ENCODE results near the gene TAS2R31.
"Not testable (repeated sequence)": the region's sequence is repeated elsewhere in the genome, so short reads cannot be mapped to it uniquely, and the experiment has no call there.

Gene TAS2R31

GRCh38 chr12:11031307-11031706 is at the start of gene TAS2R31:
TSS of gene TAS2R31 (minus strand) at chr12:11031407. CDS start at chr12:11031335, 72 bp downstream.
- DNase-seq = no peak

- DNase-seq = no peak
Observed at GRCh38 chr12:11078246-11078645, 47.0 kb upstream of the TAS2R31 start.

- DNase-seq = no peak
Observed at GRCh38 chr12:11075642-11076041, 44.4 kb upstream of the TAS2R31 start.

- DNase-seq = no peak
Observed at GRCh38 chr12:11071414-11071813, 40.2 kb upstream of the TAS2R31 start.

GRCh38 chr12:11070999-11071398 is 39.8 kb upstream of the TAS2R31 start:
- no peak for DNase-seq

GRCh38 chr12:11069854-11070365 is 38.7 kb upstream of the TAS2R31 start:
- no peak for DNase-seq

GRCh38 chr12:11067514-11067913 is 36.3 kb upstream of the TAS2R31 start:
- no peak for DNase-seq

GRCh38 chr12:11062194-11062593 is 31.0 kb upstream of the TAS2R31 start, which contains the start of gene TAS2R46:
TSS of gene TAS2R46 (minus strand) at chr12:11062294. CDS start at chr12:11062294, 0 bp downstream.
- DNase-seq = not testable (repeated sequence)

GRCh38 chr12:11059784-11060183 is 28.6 kb upstream of the TAS2R31 start:
- no peak for DNase-seq

- DNase-seq = no peak
Observed at GRCh38 chr12:11059041-11059440, 27.8 kb upstream of the TAS2R31 start.

- DNase-seq = no peak
Observed at GRCh38 chr12:11055306-11055705, 24.1 kb upstream of the TAS2R31 start.

- not testable (repeated sequence) for DNase-seq
Observed at GRCh38 chr12:11049806-11050531, 18.8 kb upstream of the TAS2R31 start.

GRCh38 chr12:11041366-11041765 is 10.2 kb upstream of the TAS2R31 start:
- DNase-seq = not testable (repeated sequence)

- DNase-seq = no peak
Observed at GRCh38 chr12:11040162-11040561, 9.0 kb upstream of the TAS2R31 start.

- no peak for DNase-seq
Observed at GRCh38 chr12:11039171-11039570, 8.0 kb upstream of the TAS2R31 start.

GRCh38 chr12:11033959-11034358 is 2.8 kb upstream of the TAS2R31 start:
- not testable (repeated sequence) for DNase-seq

- no peak for DNase-seq
Observed at GRCh38 chr12:11026118-11026517, 5.1 kb downstream of the TAS2R31 start.

- DNase-seq = no peak
Observed at GRCh38 chr12:11023387-11023786, 7.8 kb downstream of the TAS2R31 start.

- DNase-seq = no peak
Observed at GRCh38 chr12:11022520-11022919, 8.7 kb downstream of the TAS2R31 start, which contains the start of gene TAS2R19. TSS of gene TAS2R19 (minus strand) at chr12:11022620. CDS start at chr12:11022571, 49 bp downstream.

GRCh38 chr12:11016937-11017336 is 14.3 kb downstream of the TAS2R31 start:
- DNase-seq = no peak

GRCh38 chr12:11015775-11016430 is 15.3 kb downstream of the TAS2R31 start:
- no peak for DNase-seq

GRCh38 chr12:11014234-11014633 is 17.0 kb downstream of the TAS2R31 start:
- DNase-seq = no peak

- no peak for DNase-seq
Observed at GRCh38 chr12:11007608-11008007, 23.6 kb downstream of the TAS2R31 start.

GRCh38 chr12:10998204-10998603 is 33.0 kb downstream of the TAS2R31 start, which contains the start of gene TAS2R20:
TSS of gene TAS2R20 (minus strand) at chr12:10998304. CDS start at chr12:10997875, 429 bp downstream.
- DNase-seq = no peak
